MV-4-11 (cell line): ENCODE measurements around the gene KCNJ16.
A peak's percentile ranks its signal among the peaks of the same experiment; 100 is the strongest.

Experiments used
- DNase-seq: peaks from one replicate; lab custom pipeline; 2025; lab: John Stamatoyannopoulos, UW

Gene KCNJ16

GRCh38 chr17:70130289-70130688, 55.3 kb downstream of the KCNJ16 start:
- no peak for DNase-seq

GRCh38 chr17:70132505-70132904, 57.5 kb downstream of the KCNJ16 start:
- no peak for DNase-seq

- DNase-seq = no peak
Measured at GRCh38 chr17:70134042-70134441, 59.0 kb downstream of the KCNJ16 start.

- no peak for DNase-seq
Measured at GRCh38 chr17:70134777-70135176, 59.8 kb downstream of the KCNJ16 start.

GRCh38 chr17:70136131-70136530, 61.1 kb downstream of the KCNJ16 start:
- no peak for DNase-seq

GRCh38 chr17:70137451-70138230, 62.6 kb downstream of the KCNJ16 start:
- no peak for DNase-seq

GRCh38 chr17:70138291-70138865, 63.4 kb downstream of the KCNJ16 start:
- no peak for DNase-seq

- no peak for DNase-seq
Measured at GRCh38 chr17:70139449-70139993, 64.5 kb downstream of the KCNJ16 start.

GRCh38 chr17:70144260-70144846, 69.3 kb downstream of the KCNJ16 start:
- DNase-seq = no peak

GRCh38 chr17:70153210-70153609, 78.2 kb downstream of the KCNJ16 start:
- DNase-seq = no peak

GRCh38 chr17:70157151-70157550, 82.1 kb downstream of the KCNJ16 start:
- no peak for DNase-seq

- DNase-seq = no peak
Measured at GRCh38 chr17:70158180-70158579, 83.2 kb downstream of the KCNJ16 start.

- DNase-seq = no peak
Measured at GRCh38 chr17:70158591-70158990, 83.6 kb downstream of the KCNJ16 start.

GRCh38 chr17:70159980-70160379, 85.0 kb downstream of the KCNJ16 start:
- no peak for DNase-seq

- DNase-seq = no peak
Measured at GRCh38 chr17:70161519-70161918, 86.5 kb downstream of the KCNJ16 start.

GRCh38 chr17:70165383-70165782, 90.4 kb downstream of the KCNJ16 start:
- no peak for DNase-seq

- DNase-seq = no peak
Measured at GRCh38 chr17:70166615-70167014, 91.6 kb downstream of the KCNJ16 start.

GRCh38 chr17:70168044-70168976, 93.3 kb downstream of the KCNJ16 start:
- DNase-seq = peak; percentile 41

GRCh38 chr17:70168977-70169708, 94.1 kb downstream of the KCNJ16 start, which contains the start of gene KCNJ2:
TSS of gene KCNJ2 (plus strand) at chr17:70169532. CDS start at chr17:70175040, 5,508 bp downstream.
- DNase-seq = peak; percentile 87

- DNase-seq = peak; percentile 52
Measured at GRCh38 chr17:70169709-70170597, 94.9 kb downstream of the KCNJ16 start.
